Upper lobe of left lung (tissue), 6 donors: ENCODE measurements around the gene PIM3. TPM values are rescaled to one million over a fixed set of nuclear protein-coding genes. Genes with fewer than 3 reads are reported as not detected.
A peak's percentile ranks its signal among the peaks of the same experiment; 100 is the strongest.

Experiments
- ATAC-seq, 2 donors: fragments of 200-7000 bp; cut with Tn5 transposase; one replicate each; pipeline ENCODE4 v1.9.1; 2022; ENCODE audit warnings: mild to moderate bottlenecking in 2 of 2, moderate library complexity in 2 of 2; ENCODE audit not compliant: low FRiP score in 2 of 2
- DNase-seq, 2 donors: peaks; one replicate each; pipeline ENCODE4 v3.0.0-alpha.2; 2019 to 2020
- H3K27ac ChIP-seq, 4 donors: fragments of 200-600 bp; sonication (generic); one replicate each; pipeline ENCODE4 v1.5.1; 2016 to 2019
- H3K27me3 ChIP-seq, 4 donors: fragments of 200-600 bp; sonication (generic); one replicate each; pipeline ENCODE4 v1.5.1; 2017 to 2019
- H3K36me3 ChIP-seq, 4 donors: fragments of 200-600 bp; sonication (generic); one replicate each; pipeline ENCODE4 v1.5.1; 2016 to 2019
- H3K4me1 ChIP-seq, 4 donors: fragments of 200-600 bp; sonication (generic); one replicate each; pipeline ENCODE4 v1.5.1; 2018 to 2019
- H3K4me3 ChIP-seq, 4 donors: fragments of 200-600 bp; sonication (generic); one replicate each; pipeline ENCODE4 v1.5.1; 2017 to 2019; ENCODE audit warnings: mild to moderate bottlenecking in 2 of 4, moderate library complexity in 1 of 4
- H3K9me3 ChIP-seq, 4 donors: fragments of 200-600 bp; sonication (generic); one replicate each; pipeline ENCODE4 v1.5.1; 2018 to 2019
- CTCF ChIP-seq, 6 experiments: fragments of 450-650 bp in 4 of 6; fragments of 200-600 bp in 2 of 6; sonication (generic) in 2 of 6; IDR thresholded peaks; one replicate each; pipeline ENCODE4 v1.5.1; 2016 to 2019; ENCODE audit warnings: antibody characterized with exemption in 6 of 6
- EP300 ChIP-seq, 4 donors: sonication (generic); formaldehyde crosslinking; IDR thresholded peaks; one replicate each; pipeline ENCODE4 v1.5.1; 2017; ENCODE audit warnings: antibody characterized with exemption in 4 of 4, control low read depth in 2 of 4
- POLR2A ChIP-seq, 4 donors: fragments of 450-650 bp; IDR thresholded peaks; one replicate each; pipeline ENCODE4 v1.5.1; 2016 to 2017; ENCODE audit warnings: antibody characterized with exemption in 4 of 4, mild to moderate bottlenecking in 2 of 4
- POLR2AphosphoS5 ChIP-seq, 2 donors: sonication (generic); formaldehyde crosslinking; IDR thresholded peaks; one replicate each; pipeline ENCODE4 v1.5.1; 2017; ENCODE audit warnings: antibody characterized with exemption in 2 of 2
- WGBS, 2 donors: methylation state at CpG; one replicate each; pipeline ENCODE4 v1.1.5; 2017 to 2018; 5-methylcytosine and 5-hydroxymethylcytosine counted together
- total RNA-seq, 6 donors: library from RNA; depleted of rRNA in 4 of 6; stranded (reverse); fragments of >200 nt in 4 of 6; gene quantifications; one replicate each; pipeline versions ENCODE4 v1.1.0 to v1.2.1, GENCODE V29; 2016 to 2021
- donor health status: DM: no; HTN: no; CAD: no; lungs with moderate emphysema.
- donor health status: DM: no; HTN: yes; CAD: no; lungs with severe emphysema.

The PIM3 gene
- total RNA-seq, 6 donors from 2014 or later, result 131 to 246 (median 156) TPM

GRCh38 chr22:49936018-49936972 is 24.3 kb upstream of the PIM3 start:
- Histone ChIP-seq H3K27me3 (no peaks in the 10 kb centered on the region), H3K36me3 (no peaks in the 10 kb centered on the region), H3K4me1 (peaks cover 51 to 80% (median 59%) of the 10 kb centered on the region in 4 donors), H3K4me3 (peak overlapping the region in 3 of 4 donors; percentile 45 to 61 (median 61)), H3K27ac (peak overlapping the region; percentile 95 to 100 (median 98)), H3K9me3 (no peaks in the 10 kb centered on the region)
- WGBS, 2 donors, result 5 to 15% methylated on average over 10 to 32 of the region's 52 CpGs
- ATAC-seq, result peak; percentile 81 to 90
- peak; percentile 97 to 98 for DNase-seq
- TF ChIP-seq CTCF (IDR thresholded peaks at IDR 0.05) (peak in 1 of 6 experiments; percentile 18), EP300 (IDR thresholded peaks at IDR 0.05) (peak; percentile 17 to 94 (median 74)), POLR2A (IDR thresholded peaks at IDR 0.05) (peak in 2 of 4 donors; percentile 19 to 72), POLR2AphosphoS5 (IDR thresholded peaks at IDR 0.05) (peak; percentile 88 to 92)

- H3K4me1 ChIP-seq, result peaks cover 42 to 71% (median 51%) of the 10 kb centered on the region in 4 donors
- ATAC-seq, result no peak
- no peaks in the 10 kb centered on the region for H3K36me3 ChIP-seq
- WGBS, 2 donors, result 41% methylated on average over 19 of the region's 21 CpGs; no CpG with 5 or more reads in 1 of the 2 donors
- no peaks in the 10 kb centered on the region for H3K9me3 ChIP-seq
- TF ChIP-seq POLR2AphosphoS5 (IDR thresholded peaks at IDR 0.05) (peak; percentile 26 to 46), CTCF (IDR thresholded peaks at IDR 0.05) (no peak), POLR2A (IDR thresholded peaks at IDR 0.05) (peak in 1 of 4 donors; percentile 7)
- peak in 1 of 2 donors; percentile 65 for DNase-seq
- peak overlapping the region in 2 of 4 donors; percentile 61 for H3K4me3 ChIP-seq
- no peaks in the 10 kb centered on the region for H3K27me3 ChIP-seq
- H3K27ac ChIP-seq, result peak overlapping the region; percentile 95 to 100 (median 98)
Observed at GRCh38 chr22:49936973-49937757, 23.4 kb upstream of the PIM3 start.

GRCh38 chr22:49937758-49938564 is 22.6 kb upstream of the PIM3 start:
- peak in 1 of 2 donors; percentile 86 for DNase-seq
- H3K4me3 ChIP-seq, result peak overlapping the region in 1 of 4 donors; percentile 61

More at GRCh38 chr22:49937758-49938564, 22.6 kb upstream of the PIM3 start:
- Histone ChIP-seq H3K36me3 (no peaks in the 10 kb centered on the region), H3K4me1 (peaks cover 38 to 63% (median 44%) of the 10 kb centered on the region in 4 donors), H3K9me3 (no peaks in the 10 kb centered on the region), H3K27ac (peak overlapping the region; percentile 95 to 100 (median 98)), H3K27me3 (no peaks in the 10 kb centered on the region)
- ATAC-seq, result no peak
- WGBS, 2 donors, result 59 to 79% methylated on average over 10 to 27 of the region's 27 CpGs
- TF ChIP-seq EP300 (IDR thresholded peaks at IDR 0.05) (peak in 3 of 4 donors; percentile 85 to 90 (median 85)), CTCF (IDR thresholded peaks at IDR 0.05) (no peak), POLR2AphosphoS5 (IDR thresholded peaks at IDR 0.05) (peak; percentile 86 to 94), POLR2A (IDR thresholded peaks at IDR 0.05) (no peak)
